Activated effector memory CD4-positive, alpha-beta T cell treated with Interleukin-2 at 50 U/mL for 16 hours (primary cell): Measurements from ENCODE around the gene LCN6.
"Not testable (repeated sequence)": the region's sequence is repeated elsewhere in the genome, so short reads cannot be mapped to it uniquely, and the experiment has no call there.

ENCODE experiments used
- DNase-seq: peaks from one replicate; pipeline ENCODE4 v3.0.0-alpha.2; 2020

LCN6 gene

GRCh38 chr9:136759001-136759400 is 10.7 kb upstream of the LCN6 start:
- no peak for DNase-seq

- DNase-seq, result no peak
These were observed 9.4 kb upstream of the LCN6 start for GRCh38 chr9:136757751-136758140.

- DNase-seq, result no peak
These were observed 9.0 kb upstream of the LCN6 start for GRCh38 chr9:136757328-136757727.

GRCh38 chr9:136756836-136757235 is 8.5 kb upstream of the LCN6 start:
- DNase-seq, result no peak

- no peak for DNase-seq
These were observed 7.8 kb upstream of the LCN6 start for GRCh38 chr9:136756134-136756438.

- not testable (repeated sequence) for DNase-seq
These were observed 7.2 kb upstream of the LCN6 start for GRCh38 chr9:136755302-136756133.

GRCh38 chr9:136754626-136755301 is 6.4 kb upstream of the LCN6 start:
- DNase-seq, result no peak

- DNase-seq, result no peak
These were observed 5.8 kb upstream of the LCN6 start for GRCh38 chr9:136754059-136754572.

GRCh38 chr9:136753371-136754058 is 5.2 kb upstream of the LCN6 start:
- DNase-seq, result no peak

GRCh38 chr9:136751814-136752213 is 3.5 kb upstream of the LCN6 start:
- DNase-seq, result no peak

- DNase-seq, result no peak
These were observed 2.9 kb upstream of the LCN6 start for GRCh38 chr9:136751244-136751643.

GRCh38 chr9:136750526-136750925 is 2.2 kb upstream of the LCN6 start:
- DNase-seq, result no peak

GRCh38 chr9:136748666-136749611 is 614 bp upstream of the LCN6 start:
- no peak for DNase-seq

- DNase-seq, result no peak
These were observed 914 bp downstream of the LCN6 start for GRCh38 chr9:136747161-136748060.

- no peak for DNase-seq
These were observed 1.7 kb downstream of the LCN6 start for GRCh38 chr9:136746621-136747020.

- DNase-seq, result no peak
These were observed 2.2 kb downstream of the LCN6 start for GRCh38 chr9:136746155-136746490.

- no peak for DNase-seq
These were observed 2.8 kb downstream of the LCN6 start for GRCh38 chr9:136745389-136746154.

GRCh38 chr9:136744773-136745172 is 3.6 kb downstream of the LCN6 start:
- DNase-seq, result no peak

- DNase-seq, result no peak
These were observed 4.6 kb downstream of the LCN6 start for GRCh38 chr9:136743639-136744211.

- no peak for DNase-seq
These were observed 5.5 kb downstream of the LCN6 start, which contains the start of gene LCN10 for GRCh38 chr9:136742591-136743391. Gene LCN10, minus strand, starts transcription at chr9:136742940. Its CDS starts 37 bp downstream, at chr9:136742903.
